Activated CD8-positive, alpha-beta memory T cell treated with anti-CD3 and anti-CD28 coated beads, Interleukin-2, amount 50 U/mL, for 24 hours (primary cell): ENCODE results near the gene POLR2F.

Experiments
- DNase-seq: peaks from one replicate; pipeline ENCODE4 v3.0.0-alpha.2; 2020; ENCODE audit errors: extremely low read depth

The POLR2F gene

DNA sequence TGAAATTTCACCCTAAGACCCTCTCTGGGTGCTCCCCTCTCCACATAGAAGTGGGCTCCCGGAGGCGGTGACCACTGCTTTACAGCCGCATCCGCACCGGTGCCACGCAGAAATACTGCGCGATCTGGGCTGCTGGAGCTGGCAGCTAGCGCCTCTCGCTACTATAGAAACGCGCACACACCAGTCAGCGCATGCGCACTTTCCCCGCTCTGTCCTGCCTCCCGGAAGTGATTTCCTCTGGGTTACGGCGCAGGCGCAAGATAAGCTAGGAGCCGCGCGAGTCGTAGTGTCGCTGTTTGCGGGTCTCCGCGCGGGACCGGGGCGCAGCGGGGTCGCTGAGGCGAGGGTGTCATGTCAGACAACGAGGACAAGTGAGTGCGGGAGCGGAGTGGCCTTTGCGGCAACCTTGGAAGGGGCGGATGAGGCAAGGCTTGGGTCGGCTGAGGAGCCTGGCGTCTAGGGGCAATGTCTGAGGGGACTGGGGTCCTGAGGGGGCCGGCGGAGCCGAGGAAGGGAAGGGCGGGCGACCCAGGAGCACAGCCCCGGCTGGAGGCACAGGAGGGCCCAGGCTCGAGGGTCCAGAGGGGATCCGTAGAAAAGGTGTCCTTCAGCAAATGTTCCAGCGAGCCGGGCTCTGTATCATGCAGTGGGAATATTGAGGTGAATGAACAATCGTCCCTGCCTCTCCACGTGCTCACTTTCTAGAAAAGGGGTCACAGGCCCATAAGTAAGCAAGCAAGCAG, at the start of gene POLR2F, which contains the start of gene C22orf23:
Gene POLR2F (plus strand): TSS at position 263 of the 743 bp plus-strand sequence. CDS start 89 bp downstream, at position 352.
Gene C22orf23 (minus strand): TSS at position 165 of the 743 bp plus-strand sequence. CDS start 452 bp downstream, outside the sequence.
- DNase-seq = peak; percentile 93

DNA sequence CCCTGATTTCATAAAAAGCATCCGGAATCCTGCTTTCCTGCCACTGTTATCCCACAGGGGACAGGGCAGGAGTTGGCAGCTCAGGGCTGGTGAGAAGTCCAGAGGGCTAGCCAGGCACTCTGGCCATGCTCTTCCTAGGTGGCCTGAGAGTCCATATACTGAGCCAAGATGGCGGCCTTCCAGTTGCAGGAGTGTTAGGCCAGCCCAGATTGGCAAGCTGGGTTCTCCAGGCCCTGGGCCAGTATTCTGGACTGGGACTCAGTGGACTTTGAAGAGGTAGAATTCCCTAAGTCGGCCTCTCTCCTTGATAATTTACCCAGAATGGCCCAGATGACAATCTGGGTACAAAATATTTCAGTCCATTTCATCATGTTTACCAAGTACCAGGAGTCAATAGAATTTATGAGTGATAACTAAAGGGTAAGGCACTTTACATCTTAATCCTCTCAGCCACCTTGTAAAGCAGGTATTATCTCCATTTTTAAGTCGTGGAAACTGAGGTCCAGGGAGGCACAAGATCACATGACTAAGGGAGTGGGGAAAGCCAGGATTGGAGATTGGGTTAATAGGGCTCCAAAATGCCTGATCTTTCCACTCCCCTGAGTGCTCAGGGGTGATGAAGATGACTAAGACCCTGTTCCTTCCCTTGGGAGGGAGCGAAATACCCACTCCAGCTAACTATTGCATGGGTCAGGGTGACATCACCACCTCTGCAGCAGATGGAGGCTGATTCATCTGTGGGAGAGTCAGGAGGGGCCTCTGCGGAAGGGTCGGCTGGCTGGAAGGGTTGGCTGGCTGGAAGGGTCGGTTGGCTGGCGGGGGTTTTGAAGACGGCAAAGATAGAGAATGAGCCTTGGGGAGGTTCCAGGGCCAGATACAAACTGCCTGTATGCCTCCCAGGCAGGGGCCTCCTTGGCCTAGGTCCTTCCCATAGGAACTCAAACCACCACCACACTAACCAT, 48.6 kb upstream of the POLR2F start:
- DNase-seq = no peak

DNA sequence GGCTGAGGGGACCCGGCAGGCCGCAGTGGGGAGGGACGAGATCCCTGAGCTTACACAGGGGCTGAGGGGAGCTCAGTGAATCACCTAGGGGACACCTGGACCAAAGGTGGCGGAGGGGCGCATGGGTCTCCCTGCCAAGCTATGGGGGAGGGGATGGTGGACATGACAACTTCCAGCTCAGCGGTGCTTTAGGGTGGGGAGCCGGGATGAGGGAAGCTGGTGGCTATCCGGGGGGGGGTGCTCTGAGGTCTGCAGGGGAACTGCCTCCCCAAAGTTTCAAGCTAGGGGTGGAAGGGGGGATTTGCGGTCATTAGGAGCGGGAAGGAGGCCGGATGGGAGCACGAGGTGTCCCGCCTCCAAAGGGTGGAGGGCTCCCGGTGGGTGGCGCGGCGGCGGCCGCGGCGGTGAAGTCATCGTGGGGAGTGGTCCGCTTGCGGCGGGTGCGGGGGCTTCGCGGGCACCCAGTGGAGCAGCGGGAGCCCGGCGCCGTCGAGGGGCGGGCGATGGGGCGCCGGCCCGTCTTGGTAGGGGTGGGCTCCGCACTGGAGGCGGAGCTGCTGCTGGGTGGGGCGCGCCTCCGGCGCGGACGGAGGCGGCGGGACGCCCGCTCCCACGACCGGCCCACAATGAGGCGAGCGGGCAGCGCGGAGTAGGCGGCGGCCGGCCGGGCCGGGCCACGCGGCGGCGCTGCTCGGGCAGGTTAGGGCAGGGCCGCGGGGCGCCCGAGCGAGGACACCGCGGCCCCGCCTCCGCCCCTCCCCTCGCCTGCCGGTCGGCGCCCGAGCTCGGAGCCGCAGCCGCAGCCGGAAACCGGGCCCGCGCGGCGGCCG, 47.8 kb upstream of the POLR2F start, which contains the start of gene MICALL1:
Gene MICALL1 (plus strand): TSS at position 764 of the 830 bp plus-strand sequence. CDS start 126 bp downstream, outside the sequence.
- no peak for DNase-seq

DNA sequence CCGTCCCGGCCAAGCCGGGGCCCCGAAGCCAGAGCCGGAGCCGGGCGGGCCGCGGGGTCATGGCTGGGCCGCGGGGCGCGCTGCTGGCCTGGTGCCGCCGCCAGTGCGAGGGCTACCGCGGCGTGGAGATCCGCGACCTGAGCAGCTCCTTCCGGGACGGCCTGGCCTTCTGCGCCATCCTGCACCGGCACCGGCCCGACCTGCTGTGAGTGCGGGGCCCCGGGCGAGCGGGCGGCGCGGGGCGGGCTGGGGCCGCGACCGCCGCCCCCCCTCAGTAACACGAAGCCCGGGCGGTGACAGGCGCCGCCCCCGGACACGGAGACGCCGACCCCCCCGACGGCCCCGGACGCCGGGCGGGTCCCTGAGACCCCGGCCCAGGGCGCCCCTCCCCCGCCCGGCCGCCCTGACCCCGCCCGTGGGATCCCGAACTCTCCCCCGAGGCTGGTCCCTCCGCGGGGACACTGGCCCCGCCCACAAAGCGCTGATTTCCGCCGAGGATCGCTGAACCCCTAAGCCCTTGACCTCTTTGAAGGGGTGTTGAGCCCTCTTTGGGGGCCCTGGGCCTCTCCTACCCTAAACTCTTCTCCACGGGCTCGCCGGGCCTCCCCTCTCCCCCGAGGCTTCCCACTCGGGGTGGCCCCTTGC, 47.0 kb upstream of the POLR2F start:
- no peak for DNase-seq

DNA sequence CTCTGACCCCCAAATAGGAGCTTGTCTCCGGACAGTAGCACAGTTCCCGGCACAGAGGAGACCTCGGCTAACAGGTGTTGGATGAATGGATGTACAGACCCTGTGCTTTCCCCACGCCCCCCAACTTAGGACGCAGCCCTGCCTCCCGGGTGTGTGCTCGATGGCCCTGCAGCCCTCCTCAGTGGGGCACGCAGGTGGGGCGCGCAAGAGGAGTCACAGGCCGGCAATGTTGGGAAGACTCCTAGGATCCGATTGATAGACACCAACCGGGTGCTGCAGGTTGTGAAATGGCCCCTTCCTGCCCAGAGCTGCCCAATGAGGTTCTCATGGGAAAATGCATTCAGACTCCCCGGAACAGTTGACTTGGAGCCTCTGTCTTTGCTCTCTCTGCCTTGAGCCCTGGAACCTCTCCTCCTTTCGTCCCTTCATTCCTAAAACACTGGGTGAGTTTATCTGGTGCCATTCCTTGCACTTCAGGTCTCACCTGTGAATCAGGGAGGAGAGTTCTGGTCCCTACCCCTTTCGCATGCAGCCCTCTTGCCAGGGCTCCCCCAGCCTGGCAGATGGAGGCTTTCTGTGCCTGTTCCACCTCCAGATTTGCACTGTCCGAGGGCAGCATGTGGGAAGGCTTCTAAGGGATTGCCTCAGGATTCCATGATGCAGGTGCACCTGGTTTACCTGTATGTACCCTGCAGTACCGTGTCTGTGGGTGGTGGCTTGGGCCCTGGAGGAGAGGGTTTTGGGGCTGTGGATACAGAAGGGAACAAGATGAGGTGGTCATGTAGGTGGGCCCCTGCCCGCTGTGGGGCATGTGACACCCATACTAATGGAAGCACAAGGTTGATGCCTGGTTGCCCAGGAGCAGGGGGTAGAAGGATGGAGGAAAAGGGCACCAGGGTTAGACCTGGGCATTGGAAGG, 46.2 kb upstream of the POLR2F start:
- no peak for DNase-seq

DNA sequence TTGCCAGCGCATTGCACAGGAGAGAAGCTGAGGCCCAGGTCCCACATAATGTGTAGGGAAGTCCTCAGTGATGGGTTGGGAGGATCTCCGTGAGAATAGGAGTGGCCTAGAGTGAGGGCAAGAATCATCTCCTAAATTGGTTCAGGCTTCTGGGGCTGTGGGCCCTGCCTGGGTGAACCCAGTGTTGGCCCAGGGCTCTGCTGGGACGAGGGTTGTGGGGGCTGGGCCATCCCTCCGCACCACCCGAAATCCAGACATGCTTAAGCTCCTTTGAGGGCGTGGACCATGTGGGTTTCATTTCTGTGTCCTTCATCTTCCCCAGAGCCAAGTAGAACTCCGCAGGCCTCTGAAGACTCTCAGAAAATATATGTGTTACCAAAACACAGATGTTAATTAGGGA, 43.7 kb upstream of the POLR2F start:
- DNase-seq = no peak

DNA sequence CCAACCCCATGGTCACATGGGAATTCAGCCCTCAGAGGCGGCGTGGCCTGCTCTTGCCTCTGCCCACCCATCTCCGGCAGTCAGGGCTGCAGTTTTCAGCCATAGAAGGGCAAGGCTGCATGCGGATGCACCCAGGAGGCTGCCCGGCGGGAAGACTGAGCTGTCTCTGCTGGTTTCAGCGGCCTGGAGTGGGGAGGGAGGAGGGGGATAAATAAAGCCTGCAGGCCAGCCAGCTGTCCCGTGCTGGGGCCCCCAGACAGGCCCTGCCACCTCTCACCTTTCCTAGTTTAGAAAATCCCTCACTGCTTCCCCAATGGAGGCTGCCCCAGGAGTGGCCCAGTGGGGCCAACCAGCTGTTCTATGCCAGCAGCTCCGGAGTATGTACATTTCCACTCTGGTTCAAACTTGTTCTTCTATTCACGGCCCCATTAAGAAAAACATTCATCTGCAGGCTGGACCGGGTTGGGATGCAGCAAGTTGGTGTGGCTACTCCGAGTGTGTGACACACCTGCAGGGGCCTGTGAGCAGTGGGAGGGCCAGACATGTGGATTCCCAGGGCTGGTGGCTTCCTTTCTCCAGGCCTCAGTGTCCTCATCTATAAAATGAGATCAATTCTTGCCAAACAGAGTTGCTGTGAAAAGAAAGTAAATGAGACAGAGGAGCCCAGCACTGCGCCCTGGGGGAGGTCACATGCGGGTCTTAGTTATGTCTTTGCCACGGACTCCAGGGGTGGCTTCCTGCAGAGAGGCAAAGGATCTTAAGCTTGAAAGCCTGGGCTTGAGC, 42.4 kb upstream of the POLR2F start:
- DNase-seq = no peak

DNA sequence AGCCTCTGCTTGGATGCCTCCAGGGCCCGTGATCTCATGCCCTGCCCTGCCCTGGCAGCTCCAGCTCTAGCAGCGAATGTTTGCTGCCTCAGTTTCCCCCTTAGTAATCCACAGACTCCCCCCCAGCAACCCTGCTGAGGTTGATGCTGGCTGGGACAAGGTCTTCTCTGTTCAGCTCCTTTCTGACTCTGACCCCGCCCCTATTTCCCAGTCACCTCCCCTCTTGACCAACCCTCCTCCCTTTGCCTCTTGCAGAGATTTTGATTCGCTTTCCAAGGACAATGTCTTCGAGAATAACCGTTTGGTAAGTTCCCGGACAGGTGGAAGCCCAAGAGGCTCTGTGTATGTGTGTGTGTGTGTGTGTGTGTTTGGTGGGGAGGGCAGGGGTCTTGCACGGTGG, 41.8 kb upstream of the POLR2F start:
- DNase-seq = no peak

DNA sequence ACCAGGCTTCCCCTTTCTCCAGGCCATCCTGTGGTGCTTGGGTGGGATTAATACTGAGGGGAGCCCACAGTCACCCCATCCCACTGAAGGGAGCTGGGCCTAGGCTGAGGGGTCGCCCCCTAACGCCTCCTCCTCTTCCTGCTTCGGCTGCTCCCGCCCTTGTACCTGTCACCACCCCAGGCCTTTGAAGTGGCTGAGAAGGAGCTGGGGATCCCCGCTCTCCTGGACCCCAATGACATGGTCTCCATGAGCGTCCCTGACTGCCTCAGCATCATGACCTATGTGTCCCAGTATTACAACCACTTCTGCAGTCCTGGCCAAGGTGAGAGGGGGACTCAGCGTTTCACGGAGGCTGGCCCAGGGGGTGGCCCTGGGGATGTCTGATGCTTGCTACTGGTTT, 41.3 kb upstream of the POLR2F start:
- no peak for DNase-seq

DNA sequence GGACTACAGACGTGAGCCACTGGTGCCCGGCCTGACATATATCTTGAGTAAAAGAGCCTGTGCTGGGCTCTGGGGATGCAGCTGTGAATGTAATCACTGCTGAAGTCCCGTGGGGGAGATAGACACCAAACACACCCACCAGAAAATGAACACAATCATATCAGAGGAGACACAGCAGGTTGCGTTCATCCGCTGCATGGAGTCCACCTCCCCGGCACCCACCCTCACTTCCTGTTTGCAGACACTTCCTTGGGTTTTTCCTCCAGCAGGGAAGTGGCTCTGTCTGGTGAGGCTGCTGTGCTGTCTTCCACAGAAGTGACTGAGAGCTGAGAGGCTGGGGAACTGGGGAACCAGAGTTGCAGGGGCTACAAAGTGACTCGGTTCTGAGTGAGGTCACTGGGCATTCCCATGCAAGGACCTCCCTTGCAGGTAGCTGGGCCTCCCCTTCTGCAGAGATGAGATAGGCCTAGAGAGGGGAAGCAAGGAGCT, 40.2 kb upstream of the POLR2F start:
- no peak for DNase-seq

DNA sequence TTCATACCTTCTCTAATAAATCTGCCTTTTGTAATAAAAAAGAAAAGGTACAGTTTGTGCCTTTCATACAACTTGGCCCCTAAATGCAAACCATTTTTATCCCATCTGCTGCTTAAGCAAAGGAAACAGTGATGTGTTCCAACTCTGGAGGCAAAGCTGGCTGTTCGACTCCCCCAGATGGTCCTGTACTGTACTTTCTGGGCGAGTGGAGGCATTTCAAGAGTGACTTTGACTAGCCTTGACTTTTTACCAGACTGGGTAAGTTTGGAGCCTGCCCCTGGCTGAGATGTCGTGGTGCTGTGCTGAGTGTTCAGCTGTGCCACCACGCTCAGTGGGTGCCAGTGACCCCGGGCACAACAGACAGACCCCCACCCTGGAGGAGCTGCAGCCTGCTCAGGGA, 37.2 kb upstream of the POLR2F start:
- no peak for DNase-seq

DNA sequence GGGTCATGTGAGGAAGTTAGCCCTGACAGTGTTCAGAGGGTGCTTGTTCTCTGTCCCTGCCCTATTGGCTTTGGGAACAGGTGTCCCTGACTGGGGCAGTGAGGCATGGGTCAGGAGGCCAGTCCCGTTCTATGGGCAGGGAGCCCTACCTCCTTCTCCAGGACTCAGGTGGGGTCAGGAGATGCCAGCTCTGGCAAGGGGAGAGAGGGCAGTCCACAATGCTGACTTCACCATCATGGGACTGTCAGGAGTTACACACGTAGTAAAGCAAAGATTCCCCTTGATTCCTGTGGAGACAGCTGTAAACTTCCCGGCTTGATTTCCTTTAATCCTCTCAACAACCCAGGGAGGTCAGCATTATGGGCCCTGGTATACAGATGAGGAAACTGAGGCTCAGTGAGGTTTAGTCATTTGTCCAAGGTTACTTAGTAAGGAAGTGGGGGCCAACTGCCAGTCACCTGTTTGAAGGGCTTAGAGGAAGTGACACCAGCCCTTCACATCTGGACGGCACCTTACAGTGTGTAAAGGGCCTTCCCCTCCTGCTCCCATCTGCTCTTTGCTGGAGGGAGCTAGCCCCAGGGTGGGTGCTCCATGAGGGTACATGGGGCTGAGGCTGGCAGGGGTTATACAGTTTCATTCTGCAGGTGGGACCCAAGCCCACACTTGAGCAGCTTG, 35.5 kb upstream of the POLR2F start:
- no peak for DNase-seq

DNA sequence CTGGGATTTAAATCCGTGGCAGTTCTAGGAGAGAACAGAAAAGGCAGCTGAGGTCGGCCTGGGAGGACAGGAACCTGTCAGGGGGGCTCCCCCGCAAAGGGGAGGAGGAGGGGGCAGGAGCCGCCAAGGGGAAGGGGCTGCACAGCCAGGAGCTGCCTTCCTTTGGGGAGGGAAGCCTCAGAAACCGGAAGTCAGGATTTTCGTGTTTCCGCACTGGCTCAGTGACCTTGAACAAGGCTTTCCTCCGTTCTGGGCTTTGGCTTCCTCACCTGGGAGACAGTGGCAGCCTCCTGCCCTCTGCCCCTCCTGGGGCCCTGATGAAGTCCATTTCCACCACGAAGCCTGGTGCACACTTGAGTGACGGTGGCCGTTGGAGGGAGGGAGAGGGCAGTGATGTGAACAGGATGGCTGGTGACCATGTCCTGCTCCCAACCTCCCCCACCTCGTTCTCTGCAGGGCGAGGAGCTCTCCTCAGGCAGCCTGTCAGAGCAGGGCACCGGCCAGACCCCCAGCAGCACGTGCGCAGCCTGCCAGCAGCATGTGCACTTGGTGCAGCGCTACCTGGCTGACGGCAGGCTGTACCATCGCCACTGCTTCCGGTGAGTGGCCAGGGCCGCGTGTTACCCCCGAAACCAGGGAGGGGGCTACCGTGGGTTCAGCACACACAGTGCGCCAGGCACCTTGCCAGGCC, 34.8 kb upstream of the POLR2F start:
- no peak for DNase-seq

DNA sequence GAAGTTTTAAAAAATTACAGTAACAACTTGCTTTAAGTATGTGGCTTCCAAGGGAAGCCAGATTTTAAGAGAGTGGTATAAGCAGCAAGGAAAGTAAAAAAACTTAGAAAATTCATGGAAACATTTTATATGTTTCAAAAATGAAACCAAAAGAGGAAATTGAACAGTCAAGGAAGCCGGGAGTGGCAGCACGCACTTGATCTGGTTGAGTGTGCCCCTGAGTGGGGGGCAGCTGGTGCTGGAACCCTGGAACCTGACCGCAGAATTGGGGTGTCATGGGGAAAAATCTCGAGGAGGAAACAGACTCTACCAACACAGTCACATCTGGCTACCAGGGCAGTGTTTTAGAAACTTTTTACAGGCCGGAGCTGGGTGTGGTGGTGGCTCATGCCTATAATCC, 33.4 kb upstream of the POLR2F start:
- DNase-seq = no peak

DNA sequence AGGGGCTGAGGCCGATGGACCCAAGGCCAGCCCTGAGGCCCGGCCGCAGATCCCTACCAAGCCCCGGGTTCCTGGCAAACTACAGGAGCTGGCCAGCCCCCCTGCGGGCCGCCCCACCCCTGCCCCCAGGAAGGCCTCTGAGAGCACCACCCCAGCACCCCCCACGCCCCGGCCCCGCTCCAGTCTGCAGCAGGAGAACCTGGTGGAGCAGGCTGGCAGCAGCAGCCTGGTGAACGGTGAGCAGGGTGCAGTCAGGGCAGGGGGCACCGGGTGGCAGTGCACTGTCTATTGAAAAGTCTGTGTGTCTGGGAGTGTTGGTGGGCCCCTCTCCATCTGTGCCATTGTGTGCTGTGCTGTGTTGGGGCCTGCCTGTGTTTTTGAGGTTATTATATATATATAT, 31.3 kb upstream of the POLR2F start:
- no peak for DNase-seq

DNA sequence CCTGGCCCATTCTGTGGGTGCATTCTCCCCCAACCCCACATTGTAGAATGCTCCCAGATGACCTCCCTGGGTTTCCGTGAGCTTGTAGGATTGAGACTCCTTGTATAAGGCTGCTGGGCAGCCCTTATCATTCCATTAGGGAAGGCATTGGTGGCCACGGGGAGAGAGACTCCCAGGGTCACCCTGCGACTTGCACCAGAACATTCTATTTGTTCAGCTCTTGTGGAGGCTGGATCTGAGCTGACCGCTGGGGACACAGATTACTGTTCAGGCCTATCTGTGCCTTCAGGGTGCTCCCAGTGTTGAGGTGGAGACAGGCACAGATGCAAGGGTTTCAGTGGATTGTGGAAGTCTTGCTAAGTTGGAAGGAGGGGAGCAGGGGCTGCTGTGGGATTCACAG, 29.6 kb upstream of the POLR2F start:
- no peak for DNase-seq

DNA sequence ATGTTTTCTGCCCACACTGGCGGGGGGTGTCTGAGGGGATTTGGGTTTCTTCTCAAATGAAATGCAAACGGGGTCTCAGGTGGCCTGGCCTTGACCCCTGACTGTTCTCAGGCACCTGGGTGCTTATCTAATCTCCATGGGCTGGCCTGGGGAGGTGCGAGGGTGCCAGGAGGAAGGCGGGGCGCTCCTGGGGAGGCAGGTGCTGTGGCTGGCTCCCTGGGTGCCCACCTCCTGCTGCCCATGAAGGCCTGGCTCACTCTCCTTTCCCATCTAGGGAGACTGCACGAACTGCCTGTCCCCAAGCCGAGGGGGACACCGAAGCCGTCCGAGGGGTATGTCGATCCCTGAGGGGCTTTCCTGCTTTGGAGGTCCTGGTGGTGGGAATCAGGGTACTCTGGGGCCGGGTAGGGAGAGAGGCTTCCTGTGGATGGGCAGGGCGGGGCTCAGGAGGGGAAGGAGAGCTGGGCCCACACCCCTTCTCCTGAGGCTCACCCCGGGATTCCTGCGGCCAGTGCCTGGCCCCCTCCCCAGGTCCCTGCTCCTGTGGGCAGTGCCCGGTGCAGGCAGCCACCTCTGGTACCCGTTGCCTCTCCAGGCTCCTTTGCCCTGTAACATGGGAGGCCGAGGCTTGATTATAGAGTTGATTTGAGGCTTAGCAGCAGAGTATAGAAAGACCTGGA, 29.0 kb upstream of the POLR2F start:
- DNase-seq = no peak
